H9 (cell line): ENCODE measurements around the gene CAMTA2. TPM values are rescaled to one million over a fixed set of nuclear protein-coding genes. Genes with fewer than 3 reads are reported as not detected.

Source experiments
- DNase-seq: peaks from one replicate; pipeline ENCODE4 v3.0.0-alpha.2; 2017
- H2AFZ ChIP-seq: one replicate; pipeline ENCODE4 v1.6.1; 2013; ENCODE audit warnings: mild to moderate bottlenecking, low read length, control low read depth, moderate library complexity
- H2AK5ac ChIP-seq: 2 replicates; pipeline ENCODE4 v1.6.1; 2013; ENCODE audit warnings: low read length, control low read depth, mixed read lengths; ENCODE audit not compliant: insufficient read length
- H2BK120ac ChIP-seq: one replicate; pipeline ENCODE4 v1.6.1; 2013; ENCODE audit warnings: low read depth, mild to moderate bottlenecking, low read length, control low read depth, inconsistent platforms; ENCODE audit not compliant: poor library complexity, severe bottlenecking
- H2BK12ac ChIP-seq: 2 replicates; pipeline ENCODE4 v1.6.1; 2013; ENCODE audit warnings: low read length, control low read depth, mixed read lengths, low read depth; ENCODE audit not compliant: insufficient read length
- H2BK15ac ChIP-seq: 2 replicates; pipeline ENCODE4 v1.6.1; 2013; ENCODE audit warnings: low read depth, low read length, control low read depth
- H2BK20ac ChIP-seq: one replicate; pipeline ENCODE4 v1.6.1; 2013; ENCODE audit warnings: low read depth, mild to moderate bottlenecking, low read length, control low read depth, inconsistent platforms; ENCODE audit not compliant: poor library complexity, severe bottlenecking
- H2BK5ac ChIP-seq: 2 replicates; pipeline ENCODE4 v1.6.1; 2013; ENCODE audit warnings: low read length, control low read depth, mixed read lengths; ENCODE audit not compliant: insufficient read length
- H3K14ac ChIP-seq: 2 replicates; pipeline ENCODE4 v1.6.1; 2013; ENCODE audit warnings: low read length, control low read depth; ENCODE audit not compliant: insufficient read depth
- H3K18ac ChIP-seq: 2 replicates; pipeline ENCODE4 v1.6.1; 2013; ENCODE audit warnings: low read depth, mild to moderate bottlenecking, mixed read lengths, low read length, control low read depth; ENCODE audit not compliant: insufficient read length
- H3K23ac ChIP-seq: 2 replicates; pipeline ENCODE4 v1.6.1; 2013; ENCODE audit warnings: low read length, control low read depth, mixed read lengths, low read depth; ENCODE audit not compliant: insufficient read length
- H3K23me2 ChIP-seq: 2 replicates; pipeline ENCODE4 v1.6.1; 2013; ENCODE audit warnings: low read depth, mild to moderate bottlenecking, mixed read lengths, low read length, control low read depth; ENCODE audit not compliant: insufficient read length, poor library complexity, severe bottlenecking
- H3K27ac ChIP-seq: 2 replicates; pipeline ENCODE4 v1.5.1; 2013; ENCODE audit warnings: low read length, control low read depth, mixed read lengths, low read depth; ENCODE audit not compliant: insufficient read length
- H3K27me3 ChIP-seq: 2 replicates; pipeline ENCODE4 v1.6.1; 2013; ENCODE audit warnings: low read length, control low read depth, inconsistent platforms; ENCODE audit not compliant: insufficient read depth
- H3K4ac ChIP-seq: 2 replicates; pipeline ENCODE4 v1.6.1; 2013; ENCODE audit warnings: low read depth, mild to moderate bottlenecking, control low read depth, inconsistent platforms, low read length, moderate library complexity
- H3K4me1 ChIP-seq: 2 replicates; pipeline ENCODE4 v1.6.1; 2013; ENCODE audit warnings: low read length, control low read depth, inconsistent platforms; ENCODE audit not compliant: insufficient read depth
- H3K4me2 ChIP-seq: 2 replicates; pipeline ENCODE4 v1.6.1; 2013; ENCODE audit warnings: low read length, control low read depth, mixed read lengths; ENCODE audit not compliant: insufficient read length, insufficient read depth
- H3K56ac ChIP-seq: 2 replicates; pipeline ENCODE4 v1.6.1; 2013; ENCODE audit warnings: low read depth, mild to moderate bottlenecking, mixed read lengths, low read length, control low read depth; ENCODE audit not compliant: insufficient read length
- H3K79me1 ChIP-seq: 2 replicates; pipeline ENCODE4 v1.6.1; 2013; ENCODE audit warnings: low read depth, mild to moderate bottlenecking, moderate library complexity, low read length, control low read depth, inconsistent platforms; ENCODE audit not compliant: insufficient read depth, poor library complexity, severe bottlenecking
- H3K79me2 ChIP-seq: 2 replicates; pipeline ENCODE4 v1.6.1; 2013; ENCODE audit warnings: low read length, control low read depth, inconsistent platforms; ENCODE audit not compliant: insufficient read depth
- H3K9ac ChIP-seq: 2 replicates; pipeline ENCODE4 v1.6.1; 2013; ENCODE audit warnings: low read length, control low read depth, mixed read lengths; ENCODE audit not compliant: insufficient read length; ENCODE audit errors: extremely low read depth
- H3K9me3 ChIP-seq: one replicate; pipeline ENCODE4 v1.6.1; 2013; ENCODE audit warnings: low read depth, low read length, inconsistent platforms; ENCODE audit not compliant: control insufficient read depth
- H3T11ph ChIP-seq: one replicate; pipeline ENCODE4 v1.6.1; 2013; ENCODE audit warnings: mild to moderate bottlenecking, low read length, control low read depth, inconsistent platforms
- H4K20me1 ChIP-seq: one replicate; pipeline ENCODE4 v1.6.1; 2013; ENCODE audit not compliant: control insufficient read depth, insufficient read length, insufficient read depth
- H4K5ac ChIP-seq: 2 replicates; pipeline ENCODE4 v1.6.1; 2013; ENCODE audit warnings: low read depth, mild to moderate bottlenecking, mixed read lengths, low read length, control low read depth; ENCODE audit not compliant: insufficient read length
- H4K8ac ChIP-seq: replicated peaks from 2 replicates; pipeline ENCODE4 v1.6.1; 2013; ENCODE audit warnings: low read length, control low read depth, mixed read lengths, low read depth; ENCODE audit not compliant: insufficient read length
- H4K91ac ChIP-seq: 2 replicates; pipeline ENCODE4 v1.6.1; 2013; ENCODE audit warnings: low read depth, mild to moderate bottlenecking, moderate library complexity, mixed read lengths, low read length, control low read depth; ENCODE audit not compliant: insufficient read length
- H3K27ac Mint-ChIP-seq, 3 experiments: 2 replicates in 2 of 3; 3 replicates in 1 of 3; pipeline ENCODE4 v1.8.0; 2020 to 2021; ENCODE audit warnings: mixed read lengths in 3 of 3, mild to moderate bottlenecking in 1 of 3, moderate library complexity in 1 of 3
- H3K27me3 Mint-ChIP-seq: 2 replicates; pipeline ENCODE4 v1.8.0; 2021; ENCODE audit warnings: low read depth, mild to moderate bottlenecking, moderate library complexity, mixed read lengths
- H3K36me3 Mint-ChIP-seq, 3 experiments: 2 replicates in 2 of 3; 3 replicates in 1 of 3; pipeline ENCODE4 v1.8.0; 2020 to 2021; ENCODE audit warnings: low read depth in 3 of 3, mixed read lengths in 3 of 3; ENCODE audit not compliant: insufficient read depth in 1 of 3
- H3K4me1 Mint-ChIP-seq, 2 experiments: 2 replicates each; pipeline ENCODE4 v1.8.0; 2020; ENCODE audit warnings: mixed read lengths in 2 of 2
- H3K4me3 Mint-ChIP-seq, 2 experiments: 2 replicates in 1 of 2; 3 replicates in 1 of 2; pipeline ENCODE4 v1.8.0; 2020 to 2021; ENCODE audit warnings: mild to moderate bottlenecking in 2 of 2, mixed read lengths in 2 of 2, moderate library complexity in 1 of 2
- H3K9me3 Mint-ChIP-seq, 2 experiments: 2 replicates in 1 of 2; 3 replicates in 1 of 2; pipeline ENCODE4 v1.8.0; 2020; ENCODE audit warnings: mild to moderate bottlenecking in 2 of 2, mixed read lengths in 2 of 2, moderate library complexity in 1 of 2
- CTCF ChIP-seq: fragments of 200-600 bp; sonication (generic); conservative IDR thresholded peaks from 3 replicates; pipeline ENCODE4 v1.8.0; 2021; ENCODE audit warnings: antibody characterized with exemption, mild to moderate bottlenecking
- WGBS: extraction: QIAGEN DNeasy Blood & Tissue Kit; methylation state at CpG from one replicate; pipeline ENCODE4 v1.1.7; 2013; ENCODE audit warnings: missing lambda C conversion rate, low lambda C conversion rate, mixed read lengths; ENCODE audit not compliant: insufficient read length; ENCODE audit errors: extremely low coverage; 5-methylcytosine and 5-hydroxymethylcytosine counted together
- total RNA-seq: library from RNA; stranded (reverse); gene quantifications from 2 replicates; pipeline ENCODE4 v1.2.1, GENCODE V29; 2021

Gene CAMTA2
- total RNA-seq, 1 experiment from 2014 or later, result 15.6 TPM

- no peak for DNase-seq
- Histone ChIP-seq H2AFZ (no peak overlapping the region), H4K91ac (no peak overlapping the region), H3K79me1 (peaks cover 2% of the 10 kb centered on the region), H3K4me2 (no peak overlapping the region), H2BK15ac (no peak overlapping the region), H3K9me3 (no peaks in the 10 kb centered on the region), H3T11ph (no peak overlapping the region), H3K4ac (no peak overlapping the region), H3K23ac (no peak overlapping the region), H2AK5ac (no peak overlapping the region), H3K27me3 (no peaks in the 10 kb centered on the region), H2BK12ac (no peak overlapping the region), H3K4me1 (peaks cover 3% of the 10 kb centered on the region; the same call in 1 of the 2 replicates), H2BK20ac (no peak overlapping the region), H4K8ac (no peak overlapping the region), H3K9ac (no peak overlapping the region), H3K27ac (no peak overlapping the region), H3K14ac (no peak overlapping the region), H3K23me2 (no peaks in the 10 kb centered on the region), H3K56ac (no peak overlapping the region), H2BK5ac (no peak overlapping the region), H3K79me2 (no peaks in the 10 kb centered on the region; the same call in 1 of the 2 replicates), H3K18ac (no peak overlapping the region), H4K5ac (no peak overlapping the region), H4K20me1 (no peaks in the 10 kb centered on the region), H2BK120ac (no peak overlapping the region)
- Mint-ChIP-seq H3K4me3 (0 out of 5 replicates have a peak overlapping the region, but pooled peaks of 1 of the 2 experiments have one; percentile 5), H3K9me3 (peaks cover 5 to 12% of the 10 kb centered on the region in 2 experiments; a peak in 4 of 5 replicates), H3K27ac (peak overlapping the region in 1 of 3 experiments; percentile 18; a peak in 3 of 7 replicates), H3K27me3 (no peaks in the 10 kb centered on the region; the same call in 1 of the 2 replicates), H3K4me1 (peaks cover 17 to 18% of the 10 kb centered on the region in 2 experiments), H3K36me3 (peaks cover 16 to 39% (median 32%) of the 10 kb centered on the region in 3 experiments)
- no peak for TF ChIP-seq CTCF
- no CpG with 5 or more reads among the region's 9 CpGs for WGBS
Observed at GRCh38 chr17:4960279-4960922, 27.1 kb downstream of the CAMTA2 start.
